Testis (tissue), 2 donors: ENCODE results near the gene GPNMB.

Source experiments
- CTCF ChIP-seq, 3 experiments: fragments of 450-650 bp in 2 of 3; fragments of 200-600 bp in 1 of 3; sonication (generic) in 1 of 3; IDR thresholded peaks; one replicate each; pipeline ENCODE4 v1.5.1; 2016 to 2019; ENCODE audit warnings: antibody characterized with exemption in 3 of 3, mild to moderate bottlenecking in 2 of 3, moderate library complexity in 1 of 3
- POLR2A ChIP-seq: fragments of 450-650 bp; IDR thresholded peaks from one replicate; pipeline ENCODE4 v1.6.1; 2017; ENCODE audit warnings: antibody characterized with exemption, mild to moderate bottlenecking, moderate library complexity

GRCh38 chr7:23267357-23267756 lies 20.8 kb downstream of the GPNMB start:
- TF ChIP-seq POLR2A = no peak
- TF ChIP-seq CTCF (IDR thresholded peaks at IDR 0.05) = no peak
